K562 treated with DMSO at 1 percent for 12 hours (cell line): Measurements from ENCODE around the gene ACOX1. TPM values are rescaled to one million over a fixed set of nuclear protein-coding genes. Genes with fewer than 3 reads are reported as not detected.

ENCODE experiments used
- total RNA-seq: library from RNA; unstranded; fragments of 300-600 nt; gene quantifications from 2 replicates; pipeline ENCODE4 v1.2.3, GENCODE V29; 2022; ENCODE audit not compliant: insufficient read depth

The ACOX1 gene
- total RNA-seq: 5.8 and 17.7 TPM in 2 replicates

DNA sequence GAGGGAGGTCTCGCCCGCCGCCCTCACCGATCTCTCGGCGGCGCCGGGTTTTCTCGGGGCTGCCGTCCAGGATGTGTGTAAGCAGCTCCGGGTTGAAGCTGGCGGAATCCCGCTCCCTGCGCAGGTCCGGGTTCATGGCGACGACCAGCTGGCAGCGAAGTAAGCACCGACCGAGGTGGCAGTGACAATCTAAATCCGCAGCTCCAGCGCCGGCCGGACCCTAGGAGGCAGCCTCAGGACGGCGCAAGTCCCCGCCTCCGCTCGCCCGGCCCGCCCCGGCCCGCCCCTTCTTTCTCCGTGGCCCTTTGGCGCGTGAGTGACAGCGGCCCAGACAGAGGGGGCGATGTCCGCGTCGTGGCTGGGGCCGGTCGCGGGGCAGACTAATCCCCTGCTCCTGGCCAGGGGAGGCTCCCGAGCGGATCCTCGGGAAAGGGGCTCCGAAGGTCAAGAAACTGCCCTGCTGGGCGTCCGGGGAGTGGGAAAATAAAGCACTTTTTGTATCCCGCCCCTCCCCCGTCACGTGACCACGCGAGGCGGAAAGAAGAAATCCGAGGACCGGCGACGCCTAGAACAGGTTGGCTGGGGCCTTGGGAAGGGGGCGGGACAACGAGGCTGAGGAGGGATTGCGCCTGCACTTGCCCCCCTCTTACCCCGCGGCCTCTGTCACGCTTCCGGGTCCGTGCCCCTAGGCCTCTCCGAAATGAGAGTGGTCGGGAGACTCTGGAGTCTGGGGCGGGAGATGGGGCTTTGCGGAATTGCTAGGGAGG is at the start of gene ACOX1, which contains the start of gene TEN1:
Gene ACOX1, minus strand, starts transcription at position 229 of the 767 bp plus-strand sequence. Its CDS starts 93 bp downstream, at position 136.
Gene TEN1, plus strand, starts transcription at position 303 of the 767 bp plus-strand sequence. CDS start 6,953 bp downstream, outside the sequence.

DNA sequence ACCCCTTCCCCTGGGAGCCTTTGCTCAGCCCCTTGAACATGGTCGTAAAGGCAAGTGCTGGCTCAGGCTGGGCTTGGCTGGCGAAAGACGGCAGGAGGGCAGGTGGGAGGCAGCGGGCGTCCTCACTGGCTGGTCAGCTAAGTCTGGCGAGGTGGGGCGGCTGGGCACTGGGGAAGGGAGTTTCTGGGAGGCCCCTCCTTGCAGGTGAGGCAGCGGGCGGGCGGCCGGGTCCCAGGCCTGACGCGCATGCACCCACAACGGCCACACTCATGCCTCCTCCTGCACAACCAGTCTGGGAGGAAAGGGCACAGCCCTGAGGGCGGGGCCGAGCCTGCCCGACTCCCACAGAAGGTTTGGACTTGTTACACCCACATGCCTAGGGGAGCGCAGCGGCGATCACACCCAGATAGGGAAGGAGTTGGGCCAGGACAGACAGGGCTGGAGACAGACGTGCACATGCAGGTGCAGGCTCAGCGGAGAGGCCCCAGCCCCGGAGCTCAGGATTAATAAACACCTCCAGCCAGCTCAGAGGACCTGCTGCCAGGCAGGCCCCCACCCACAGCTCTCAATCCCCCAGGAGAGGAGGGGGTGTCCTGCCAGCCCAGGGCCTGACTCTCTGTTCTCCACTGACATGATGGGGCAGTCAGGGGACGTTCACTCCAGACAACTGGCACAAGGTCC is 48.3 kb upstream of the ACOX1 start, which contains the start of gene EVPL:
Gene EVPL, minus strand, starts transcription at position 148 of the 681 bp plus-strand sequence. Its CDS starts 108 bp downstream, at position 40.

DNA sequence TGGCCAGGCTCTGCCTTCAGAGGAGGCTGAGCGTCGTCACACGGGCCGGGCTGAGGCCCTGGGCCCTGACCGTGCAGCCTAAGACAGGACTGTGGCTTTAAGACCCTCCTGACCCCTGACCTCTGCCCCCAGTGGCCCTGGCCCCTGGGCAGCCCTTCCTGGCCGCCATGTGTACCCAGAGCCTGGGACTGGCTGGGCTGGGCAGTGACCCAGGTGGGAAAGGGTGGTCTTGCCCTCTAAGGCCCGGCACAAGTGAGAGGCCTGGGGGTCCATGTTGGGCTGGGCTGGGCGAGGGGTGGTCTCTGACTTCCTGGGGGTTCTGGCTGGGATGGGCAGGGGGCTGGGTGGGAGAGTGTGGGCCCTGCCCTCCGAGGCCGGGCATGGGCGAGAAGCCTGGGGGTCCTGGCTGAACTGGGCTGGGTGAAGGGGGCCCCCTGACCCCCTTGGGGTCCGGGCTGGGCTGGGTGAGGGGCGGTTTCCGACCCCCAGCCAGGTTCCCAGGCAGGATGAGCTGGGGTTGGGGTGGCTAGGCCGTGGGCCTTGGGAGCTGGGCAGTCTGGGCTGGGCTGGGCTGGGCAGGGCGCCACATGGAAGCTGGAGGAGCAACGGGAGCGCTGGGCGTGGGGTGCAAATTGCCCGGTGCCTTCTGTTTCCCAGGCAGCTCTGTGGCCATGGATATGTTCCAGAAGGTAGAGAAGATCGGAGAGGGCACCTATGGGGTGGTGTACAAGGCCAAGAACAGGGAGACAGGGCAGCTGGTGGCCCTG is 22.0 kb upstream of the ACOX1 start, which contains the start of gene CDK3:
Gene CDK3, plus strand, starts transcription at position 101 of the 767 bp plus-strand sequence. Its CDS starts 571 bp downstream, at position 672.

DNA sequence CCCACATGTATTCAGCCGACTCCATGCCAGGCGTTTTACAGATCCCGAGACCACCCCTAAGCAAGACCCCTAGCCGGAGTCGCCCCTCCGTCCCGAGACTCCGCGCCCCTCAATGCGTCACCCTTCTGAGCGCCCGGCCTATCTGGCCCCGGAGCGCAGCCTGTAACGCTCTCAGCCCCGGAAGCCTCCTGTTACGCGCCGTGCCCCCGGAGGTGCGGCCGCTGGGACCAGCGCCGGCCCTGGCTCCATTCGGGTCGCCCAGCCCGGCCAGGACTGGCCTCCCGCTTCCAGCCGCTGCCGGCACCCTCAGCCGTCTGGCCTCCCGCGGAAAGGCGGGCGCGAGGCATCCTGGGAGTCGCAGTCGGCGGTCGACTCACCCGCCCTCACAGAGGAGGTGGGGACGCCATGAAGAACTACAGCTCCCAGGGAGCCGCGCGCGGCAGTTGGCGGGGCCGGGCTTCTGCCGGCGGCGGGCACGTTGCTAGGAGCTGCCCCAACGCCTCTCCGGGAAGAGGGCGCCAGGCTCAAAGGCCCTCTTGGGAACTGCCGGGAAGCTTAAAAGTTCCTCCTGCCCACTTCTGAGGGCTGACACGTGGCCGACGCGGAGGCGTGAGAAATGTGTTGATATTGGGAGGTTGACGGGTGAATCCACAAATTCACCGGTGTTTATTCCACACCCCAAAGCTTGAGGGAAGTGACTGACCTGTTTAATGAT is 38.1 kb downstream of the ACOX1 start, which contains the start of gene FBF1:
Gene FBF1, minus strand, starts transcription at position 316 of the 715 bp plus-strand sequence. CDS start 2,893 bp downstream, outside the sequence.

DNA sequence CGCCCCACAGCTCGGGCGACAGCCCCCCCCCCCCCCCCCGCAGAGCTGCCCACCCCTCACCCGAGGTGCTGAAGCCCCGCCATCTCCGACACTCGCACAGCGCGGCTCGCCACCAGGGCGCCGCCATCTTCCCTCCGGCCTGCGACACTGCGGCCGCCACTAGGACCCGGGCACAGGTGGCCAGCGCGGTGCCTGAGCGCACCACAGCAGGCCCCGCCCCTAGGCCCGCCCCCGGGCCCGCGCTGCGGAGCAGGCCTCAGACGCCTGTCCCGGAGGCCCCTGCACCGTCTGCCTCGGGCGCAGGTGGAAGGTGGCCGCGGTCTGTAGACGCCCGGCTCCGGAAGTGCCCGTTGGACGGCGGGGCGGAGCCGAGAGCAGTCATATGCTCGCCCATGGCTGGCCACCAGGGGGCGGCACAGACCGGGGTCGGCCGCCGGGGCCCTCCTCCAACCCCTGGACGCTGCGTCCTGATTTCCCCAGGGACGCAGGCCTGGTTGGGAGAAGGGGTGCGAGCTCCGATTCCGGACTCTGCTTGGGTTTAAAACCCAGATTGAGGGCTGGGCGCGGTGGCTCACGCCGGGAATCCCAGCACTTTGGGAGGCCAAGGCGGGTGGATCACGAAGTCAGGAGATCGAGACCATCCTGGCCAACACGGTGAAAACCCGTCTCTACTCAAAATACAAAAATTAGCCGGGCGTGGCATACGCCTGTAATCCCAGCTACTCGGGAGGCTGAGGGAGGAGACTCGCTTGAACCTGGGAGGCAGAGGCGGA is 74.0 kb downstream of the ACOX1 start, which contains the start of gene MRPL38:
Gene MRPL38, minus strand, starts transcription at position 136 of the 773 bp plus-strand sequence. Its CDS starts 9 bp downstream, at position 127.

DNA sequence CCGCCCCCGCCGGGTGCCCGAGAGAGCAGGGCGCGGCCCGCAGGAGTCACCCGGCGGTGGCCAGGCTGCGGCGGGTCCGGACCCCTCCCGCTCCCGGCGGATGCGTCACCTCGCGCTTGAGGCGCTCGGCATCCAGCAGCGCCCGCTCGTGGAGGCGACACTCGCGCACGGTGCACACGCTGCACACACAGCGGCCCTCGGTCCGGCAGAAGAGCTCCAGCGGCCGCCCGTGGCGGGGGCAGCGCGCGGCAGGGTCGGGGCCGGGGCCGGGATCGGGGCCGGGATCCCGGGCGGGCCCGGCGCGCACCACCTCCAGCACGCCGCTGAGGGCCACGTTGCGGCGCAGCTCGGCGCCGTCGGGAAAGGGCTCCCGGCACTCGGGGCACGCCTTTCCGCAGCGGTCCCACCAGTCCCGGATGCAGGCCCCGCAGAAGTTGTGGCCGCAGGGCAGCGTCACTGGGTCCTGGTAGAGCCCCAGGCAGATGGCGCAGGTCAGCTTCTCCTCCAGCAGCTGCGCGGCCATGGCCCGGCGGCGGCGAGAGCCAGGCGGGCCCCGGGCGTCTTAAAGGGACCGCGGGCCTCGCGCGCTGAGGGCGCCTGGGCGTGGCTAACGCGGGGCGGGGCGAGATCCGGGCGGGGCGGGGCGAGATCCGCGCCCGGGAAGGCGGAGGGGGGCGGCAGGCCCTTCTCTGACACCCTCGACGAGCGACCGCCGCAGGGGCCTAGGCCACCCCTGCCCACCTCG is 82.4 kb downstream of the ACOX1 start, which contains the start of gene TRIM65:
Gene TRIM65, minus strand, starts transcription at position 537 of the 745 bp plus-strand sequence. Its CDS starts 14 bp downstream, at position 523.

Other genes starting within 250 kb of the ACOX1 start
- 52.5 and 77.1 TPM in 2 replicates for gene GALK1, start 214.0 kb downstream of the ACOX1 start, total RNA-seq
- 18.5 and 42.1 TPM in 2 replicates for gene UNK, start 194.4 kb downstream of the ACOX1 start, total RNA-seq
- gene UNC13D, start 134.8 kb downstream of the ACOX1 start, total RNA-seq: 63.4 and 90.9 TPM in 2 replicates
- gene WBP2, start 123.8 kb downstream of the ACOX1 start, total RNA-seq: 134 and 171 TPM in 2 replicates
- 3.2 and 3.4 TPM in 2 replicates for gene TRIM47, start 100.6 kb downstream of the ACOX1 start, total RNA-seq
- 17.7 and 29.8 TPM in 2 replicates for gene TRIM65, start 82.2 kb downstream of the ACOX1 start, total RNA-seq
- gene MRPL38, start 74.3 kb downstream of the ACOX1 start, total RNA-seq: 90.0 and 95.5 TPM in 2 replicates
- gene FBF1, start 38.1 kb downstream of the ACOX1 start, total RNA-seq: 3.3 and 6.5 TPM in 2 replicates
- gene TEN1, start 74 bp upstream of the ACOX1 start, total RNA-seq: 22.4 and 25.5 TPM in 2 replicates
- gene CDK3, start 21.7 kb upstream of the ACOX1 start, total RNA-seq: 5.8 and 8.0 TPM in 2 replicates
- 0.09 TPM in 1 of 2 replicates, not detected in the other for gene EVPL, start 48.1 kb upstream of the ACOX1 start, total RNA-seq
- 72.8 and 93.8 TPM in 2 replicates for gene SRP68, start 93.4 kb upstream of the ACOX1 start, total RNA-seq
- not detected in 2 replicates for gene GALR2, start 95.6 kb upstream of the ACOX1 start, total RNA-seq
- gene ZACN, start 100.0 kb upstream of the ACOX1 start, total RNA-seq: 2.2 and 10.7 TPM in 2 replicates
- gene EXOC7, start 124.6 kb upstream of the ACOX1 start, total RNA-seq: 17.1 and 42.5 TPM in 2 replicates
- 0.31 TPM in 1 of 2 replicates, not detected in the other for gene FOXJ1, start 162.1 kb upstream of the ACOX1 start, total RNA-seq